Gastroesophageal sphincter (tissue), 3 donors: ENCODE measurements around the gene TMEM165.

ENCODE experiments used
- EP300 ChIP-seq: sonication (generic); formaldehyde crosslinking; IDR thresholded peaks from one replicate; pipeline ENCODE4 v1.6.1; 2017; ENCODE audit warnings: antibody characterized with exemption, mild to moderate bottlenecking
- POLR2A ChIP-seq, 2 donors: fragments of 450-650 bp; IDR thresholded peaks; one replicate each; pipeline ENCODE4 v1.6.1; 2017; ENCODE audit warnings: antibody characterized with exemption in 2 of 2, mild to moderate bottlenecking in 2 of 2, moderate library complexity in 1 of 2
- TF ChIP-seq, protein P1 (sequence below), 4 experiments: fragments of 200-600 bp in 2 of 4; fragments of 450-650 bp in 2 of 4; sonication (generic) in 1 of 4; IDR thresholded peaks; one replicate each; pipeline ENCODE4 v1.5.1; 2017 to 2019; ENCODE audit warnings: antibody characterized with exemption in 4 of 4, mild to moderate bottlenecking in 2 of 4, moderate library complexity in 2 of 4

DNA sequence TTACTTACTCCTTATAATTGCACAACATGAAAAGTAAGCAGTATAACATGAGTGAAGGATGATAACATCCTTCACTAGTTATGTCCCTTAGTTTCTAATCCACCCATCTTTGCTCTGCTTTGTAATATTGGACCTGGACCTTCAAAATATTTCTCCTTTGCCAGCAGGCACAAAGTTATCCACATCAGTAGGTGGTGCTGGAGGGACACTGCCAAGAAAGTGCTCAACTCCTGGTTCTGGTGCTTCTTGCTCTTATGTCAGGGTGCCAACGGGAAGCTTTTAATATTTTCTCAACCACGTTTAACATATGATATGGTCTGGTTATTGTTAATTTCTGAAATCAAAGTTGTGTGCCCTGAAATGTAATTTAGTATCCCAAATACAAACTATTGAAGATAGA is 49.1 kb downstream of the TMEM165 start:
- TF ChIP-seq, protein P1, sequence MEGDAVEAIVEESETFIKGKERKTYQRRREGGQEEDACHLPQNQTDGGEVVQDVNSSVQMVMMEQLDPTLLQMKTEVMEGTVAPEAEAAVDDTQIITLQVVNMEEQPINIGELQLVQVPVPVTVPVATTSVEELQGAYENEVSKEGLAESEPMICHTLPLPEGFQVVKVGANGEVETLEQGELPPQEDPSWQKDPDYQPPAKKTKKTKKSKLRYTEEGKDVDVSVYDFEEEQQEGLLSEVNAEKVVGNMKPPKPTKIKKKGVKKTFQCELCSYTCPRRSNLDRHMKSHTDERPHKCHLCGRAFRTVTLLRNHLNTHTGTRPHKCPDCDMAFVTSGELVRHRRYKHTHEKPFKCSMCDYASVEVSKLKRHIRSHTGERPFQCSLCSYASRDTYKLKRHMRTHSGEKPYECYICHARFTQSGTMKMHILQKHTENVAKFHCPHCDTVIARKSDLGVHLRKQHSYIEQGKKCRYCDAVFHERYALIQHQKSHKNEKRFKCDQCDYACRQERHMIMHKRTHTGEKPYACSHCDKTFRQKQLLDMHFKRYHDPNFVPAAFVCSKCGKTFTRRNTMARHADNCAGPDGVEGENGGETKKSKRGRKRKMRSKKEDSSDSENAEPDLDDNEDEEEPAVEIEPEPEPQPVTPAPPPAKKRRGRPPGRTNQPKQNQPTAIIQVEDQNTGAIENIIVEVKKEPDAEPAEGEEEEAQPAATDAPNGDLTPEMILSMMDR (IDR thresholded peaks at IDR 0.05) = peak in 1 of 4 experiments; percentile 42
- TF ChIP-seq EP300 = no peak
- no peak for TF ChIP-seq POLR2A (IDR thresholded peaks at IDR 0.05)
